Body of pancreas (tissue), 4 donors: ENCODE data around the gene CUEDC1. TPM values are rescaled to one million over a fixed set of nuclear protein-coding genes. Genes with fewer than 3 reads are reported as not detected.

Experiments used
- ATAC-seq: fragments of 150-250 bp; one replicate; pipeline ENCODE4 v1.9.1; 2016
- DNase-seq, 4 donors: peaks; one replicate each; pipeline ENCODE4 v3.0.0-alpha.2; 2019
- H3K27ac ChIP-seq, 4 donors: fragments of 200-600 bp; sonication (generic); 1 replicate in 3 of 4; 2 replicates in 1 of 4; pipeline versions ENCODE4 v1.5.1 to v1.6.1; 2016 to 2019; ENCODE audit warnings: mild to moderate bottlenecking in 1 of 4, mixed read lengths in 1 of 4, moderate library complexity in 1 of 4
- H3K27me3 ChIP-seq, 2 donors: fragments of 200-600 bp; sonication (generic); one replicate each; pipeline ENCODE4 v1.6.0; 2016; ENCODE audit warnings: mild to moderate bottlenecking in 1 of 2
- H3K36me3 ChIP-seq, 2 donors: fragments of 200-600 bp; sonication (generic); replicated peaks in 1 of 2; 2 replicates each; pipeline ENCODE4 v1.5.1; 2016; ENCODE audit warnings: low read depth in 2 of 2; ENCODE audit not compliant: insufficient read depth in 1 of 2
- H3K4me1 ChIP-seq: fragments of 200-600 bp; sonication (generic); one replicate; pipeline ENCODE4 v1.6.0; 2016
- H3K4me3 ChIP-seq, 2 donors: fragments of 200-600 bp; sonication (generic); 1 replicate in 1 of 2; 2 replicates in 1 of 2; pipeline ENCODE4 v1.5.1; 2016 to 2019
- H3K9me3 ChIP-seq, 3 donors: fragments of 200-600 bp; sonication (generic); 1 replicate in 2 of 3; 2 replicates in 1 of 3; pipeline ENCODE4 v1.5.1; 2016
- CTCF ChIP-seq, 7 experiments: fragments of 450-650 bp in 4 of 7; fragments of 200-600 bp in 3 of 7; sonication (generic) in 3 of 7; IDR thresholded peaks; one replicate each; pipeline ENCODE4 v1.5.1; 2016 to 2019; ENCODE audit warnings: antibody characterized with exemption in 7 of 7
- POLR2A ChIP-seq, 3 donors: fragments of 450-650 bp; IDR thresholded peaks; one replicate each; pipeline ENCODE4 v1.6.1; 2016; ENCODE audit warnings: antibody characterized with exemption in 3 of 3, mild to moderate bottlenecking in 2 of 3
- WGBS, 2 donors: methylation state at CpG; one replicate each; pipeline ENCODE4 v1.1.5; 2017; 5-methylcytosine and 5-hydroxymethylcytosine counted together
- intact Hi-C: fragments of 100-400 bp; cut with DNase I; formaldehyde crosslinking; loops from one replicate; pipeline ENCODE4 v1.15.1; 2023
- total RNA-seq, 2 donors: library from RNA; depleted of rRNA; stranded (reverse); fragments of >200 nt; gene quantifications; one replicate each; pipeline ENCODE4 v1.1.0, GENCODE V29; 2016

The CUEDC1 gene
- total RNA-seq, 2 donors from 2014 or later = 35.8 to 48.1 TPM

- TF ChIP-seq CTCF (IDR thresholded peaks at IDR 0.05) (no peak), POLR2A (IDR thresholded peaks at IDR 0.05) (no peak)
- Histone ChIP-seq H3K9me3 (no peaks in the 10 kb centered on the region), H3K27me3 (no peaks in the 10 kb centered on the region), H3K4me3 (no peak overlapping the region), H3K4me1 (peaks cover 48% of the 10 kb centered on the region), H3K27ac (peak overlapping the region in 3 of 4 donors; percentile 4 to 95 (median 94)), H3K36me3 (no peaks in the 10 kb centered on the region)
- DNase-seq = no peak
- intact Hi-C loops = no loop called here
- no peak for ATAC-seq
Measured at GRCh38 chr17:57905875-57906455, 49.2 kb downstream of the CUEDC1 start.

GRCh38 chr17:57903961-57904360 lies 51.3 kb downstream of the CUEDC1 start:
- no peak for DNase-seq

GRCh38 chr17:57902800-57903759 lies 52.1 kb downstream of the CUEDC1 start:
- Histone ChIP-seq H3K9me3 (no peaks in the 10 kb centered on the region), H3K27me3 (no peaks in the 10 kb centered on the region), H3K4me1 (peaks cover 73% of the 10 kb centered on the region), H3K27ac (peak overlapping the region; percentile 93 to 97 (median 94)), H3K4me3 (no peak overlapping the region), H3K36me3 (no peaks in the 10 kb centered on the region)
- intact Hi-C loops = no loop called here
- 39 to 83% methylated on average over 1 to 5 of the region's 5 CpGs for WGBS, 2 donors
- peak; percentile 96 to 99 (median 98) for DNase-seq
- peak in 2 of 3 donors; percentile 62 to 66 for TF ChIP-seq POLR2A (IDR thresholded peaks at IDR 0.05)
- peak in 2 of 7 experiments; percentile 12 to 25 for TF ChIP-seq CTCF (IDR thresholded peaks at IDR 0.05)
- peak; percentile 91 for ATAC-seq

More at GRCh38 chr17:57903961-57904360, 51.3 kb downstream of the CUEDC1 start:
- intact Hi-C loops = no loop called here
- Histone ChIP-seq H3K9me3 (no peaks in the 10 kb centered on the region), H3K27ac (peak overlapping the region; percentile 78 to 97 (median 94)), H3K27me3 (no peaks in the 10 kb centered on the region), H3K4me1 (peaks cover 64% of the 10 kb centered on the region), H3K4me3 (no peak overlapping the region), H3K36me3 (no peaks in the 10 kb centered on the region)
- WGBS, 2 donors = 96 to 97% methylated on average over 7 of the region's 7 CpGs
- TF ChIP-seq POLR2A (IDR thresholded peaks at IDR 0.05) = no peak
- TF ChIP-seq CTCF (IDR thresholded peaks at IDR 0.05) = no peak
- no peak for ATAC-seq

GRCh38 chr17:57902117-57902799 lies 53.0 kb downstream of the CUEDC1 start:
- Histone ChIP-seq H3K36me3 (no peaks in the 10 kb centered on the region), H3K9me3 (no peaks in the 10 kb centered on the region), H3K27ac (peak overlapping the region; percentile 93 to 97 (median 94)), H3K27me3 (no peaks in the 10 kb centered on the region), H3K4me1 (peaks cover 75% of the 10 kb centered on the region), H3K4me3 (no peak overlapping the region)
- no peak for DNase-seq
- intact Hi-C loops = no loop called here
- ATAC-seq = no peak
- 77 to 93% methylated on average over 13 of the region's 13 CpGs for WGBS, 2 donors
- TF ChIP-seq CTCF (IDR thresholded peaks at IDR 0.05) = no peak
- TF ChIP-seq POLR2A (IDR thresholded peaks at IDR 0.05) = no peak
